Suprapubic skin (tissue), 4 donors: Measurements from ENCODE around the gene EVX1. TPM values are rescaled to one million over a fixed set of nuclear protein-coding genes. Genes with fewer than 3 reads are reported as not detected.

Source experiments
- DNase-seq, 2 donors: peaks; one replicate each; pipeline ENCODE4 v3.0.0-alpha.2; 2019; ENCODE audit warnings: low spot score in 2 of 2
- H3K27ac ChIP-seq: fragments of 200-600 bp; sonication (generic); one replicate; pipeline ENCODE4 v1.5.1; 2019
- H3K27me3 ChIP-seq: fragments of 200-600 bp; sonication (generic); one replicate; pipeline ENCODE4 v1.5.1; 2019
- H3K36me3 ChIP-seq: fragments of 200-600 bp; sonication (generic); one replicate; pipeline ENCODE4 v1.5.1; 2019
- H3K4me1 ChIP-seq: fragments of 200-600 bp; sonication (generic); one replicate; pipeline ENCODE4 v1.5.1; 2019
- H3K4me3 ChIP-seq: fragments of 200-600 bp; sonication (generic); one replicate; pipeline ENCODE4 v1.5.1; 2019; ENCODE audit warnings: mild to moderate bottlenecking
- H3K9me3 ChIP-seq: fragments of 200-600 bp; sonication (generic); one replicate; pipeline ENCODE4 v1.5.1; 2019
- EP300 ChIP-seq: sonication (generic); formaldehyde crosslinking; IDR thresholded peaks from one replicate; pipeline ENCODE4 v1.6.1; 2017; ENCODE audit warnings: antibody characterized with exemption
- POLR2A ChIP-seq, 2 donors: fragments of 450-650 bp; IDR thresholded peaks; one replicate each; pipeline ENCODE4 v1.6.1; 2017; ENCODE audit warnings: antibody characterized with exemption in 2 of 2, mild to moderate bottlenecking in 2 of 2, moderate library complexity in 2 of 2
- POLR2AphosphoS5 ChIP-seq, 3 donors: sonication (generic); formaldehyde crosslinking; IDR thresholded peaks; one replicate each; pipeline ENCODE4 v1.6.1; 2017; ENCODE audit warnings: antibody characterized with exemption in 3 of 3
- whole genome bisulfite sequencing: methylation state at CpG from one replicate; pipeline ENCODE4 v1.1.5; 2018; 5-methylcytosine and 5-hydroxymethylcytosine counted together
- total RNA-seq, 4 donors: library from RNA; depleted of rRNA; stranded (reverse); fragments of >200 nt; gene quantifications; one replicate each; pipeline ENCODE4 v1.1.0, GENCODE V29; 2016
- TF ChIP-seq, protein P1 (sequence below), 2 donors: fragments of 200-600 bp in 1 of 2; fragments of 450-650 bp in 1 of 2; sonication (generic) in 1 of 2; IDR thresholded peaks; one replicate each; pipeline ENCODE4 v1.5.1; 2016 to 2019; ENCODE audit warnings: antibody characterized with exemption in 2 of 2, mild to moderate bottlenecking in 1 of 2, moderate library complexity in 1 of 2

EVX1 gene
- total RNA-seq, 4 donors from 2014 or later, result not detected

DNA sequence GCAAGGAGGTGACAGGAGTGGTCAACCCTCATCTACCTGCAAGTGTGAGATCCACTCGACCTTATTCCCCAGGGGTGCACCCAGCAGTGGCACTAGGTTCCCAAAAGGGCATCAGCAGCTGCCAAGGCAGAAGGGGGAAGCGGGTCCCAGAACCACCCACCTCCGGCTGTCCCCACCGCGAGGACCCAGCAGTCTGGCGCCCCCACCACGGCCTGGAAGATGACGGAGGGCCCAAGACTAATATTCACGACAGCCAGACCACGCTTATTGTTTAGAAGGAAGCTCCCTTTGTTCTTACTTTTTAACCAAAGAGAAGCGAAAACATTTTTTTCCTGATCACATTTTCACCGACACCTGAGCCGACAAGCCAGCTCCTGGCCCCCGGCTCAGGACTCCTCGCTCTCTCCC is 3.6 kb upstream of the EVX1 start:
- TF ChIP-seq POLR2A (IDR thresholded peaks at IDR 0.05) (no peak), POLR2AphosphoS5 (IDR thresholded peaks at IDR 0.05) (no peak), EP300 (no peak)
- TF ChIP-seq, protein P1, sequence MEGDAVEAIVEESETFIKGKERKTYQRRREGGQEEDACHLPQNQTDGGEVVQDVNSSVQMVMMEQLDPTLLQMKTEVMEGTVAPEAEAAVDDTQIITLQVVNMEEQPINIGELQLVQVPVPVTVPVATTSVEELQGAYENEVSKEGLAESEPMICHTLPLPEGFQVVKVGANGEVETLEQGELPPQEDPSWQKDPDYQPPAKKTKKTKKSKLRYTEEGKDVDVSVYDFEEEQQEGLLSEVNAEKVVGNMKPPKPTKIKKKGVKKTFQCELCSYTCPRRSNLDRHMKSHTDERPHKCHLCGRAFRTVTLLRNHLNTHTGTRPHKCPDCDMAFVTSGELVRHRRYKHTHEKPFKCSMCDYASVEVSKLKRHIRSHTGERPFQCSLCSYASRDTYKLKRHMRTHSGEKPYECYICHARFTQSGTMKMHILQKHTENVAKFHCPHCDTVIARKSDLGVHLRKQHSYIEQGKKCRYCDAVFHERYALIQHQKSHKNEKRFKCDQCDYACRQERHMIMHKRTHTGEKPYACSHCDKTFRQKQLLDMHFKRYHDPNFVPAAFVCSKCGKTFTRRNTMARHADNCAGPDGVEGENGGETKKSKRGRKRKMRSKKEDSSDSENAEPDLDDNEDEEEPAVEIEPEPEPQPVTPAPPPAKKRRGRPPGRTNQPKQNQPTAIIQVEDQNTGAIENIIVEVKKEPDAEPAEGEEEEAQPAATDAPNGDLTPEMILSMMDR (IDR thresholded peaks at IDR 0.05), result no peak

DNA sequence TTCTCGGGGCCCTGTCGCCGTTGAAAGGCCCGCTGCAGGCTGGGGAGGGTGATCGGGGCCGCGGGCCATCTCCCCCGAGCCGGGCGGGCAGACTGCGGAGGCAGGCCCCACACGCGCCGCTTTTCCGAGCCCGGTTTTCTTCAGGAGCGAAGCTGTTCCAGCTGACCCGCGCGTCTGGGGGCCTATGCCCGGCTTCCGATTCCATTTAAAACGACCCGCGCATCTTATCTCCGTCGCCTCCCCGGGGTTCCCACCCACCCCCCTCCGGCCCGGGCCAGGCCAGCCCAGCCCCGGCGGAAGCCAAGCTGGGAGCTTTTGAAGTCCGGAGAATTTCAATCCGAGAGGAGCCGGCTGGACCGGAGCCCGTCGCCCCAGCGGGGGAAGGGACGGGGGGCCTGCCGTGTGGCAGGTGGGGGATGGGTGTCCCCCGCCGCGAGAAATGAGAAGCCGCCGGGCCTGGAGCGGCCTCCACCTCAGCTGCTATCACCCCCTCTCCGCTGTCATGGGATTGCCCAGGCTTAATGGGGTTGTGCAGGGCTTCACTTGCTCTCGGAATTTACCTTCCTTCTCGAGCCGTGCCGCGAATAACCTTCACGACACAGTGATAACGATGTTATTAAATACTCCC is 3.1 kb upstream of the EVX1 start:
- 14% methylated on average over 44 of the region's 55 CpGs for WGBS

More for the DNA sequence above, 3.6 kb upstream of the EVX1 start:
- WGBS, result 54% methylated on average over 12 of the region's 15 CpGs
- Histone ChIP-seq H3K36me3 (no peaks in the 10 kb centered on the region), H3K9me3 (no peaks in the 10 kb centered on the region), H3K27ac (no peak overlapping the region), H3K4me1 (peaks cover 39% of the 10 kb centered on the region), H3K27me3 (peaks cover 99% of the 10 kb centered on the region), H3K4me3 (peak overlapping the region; percentile 29)
- DNase-seq, result no peak

DNA sequence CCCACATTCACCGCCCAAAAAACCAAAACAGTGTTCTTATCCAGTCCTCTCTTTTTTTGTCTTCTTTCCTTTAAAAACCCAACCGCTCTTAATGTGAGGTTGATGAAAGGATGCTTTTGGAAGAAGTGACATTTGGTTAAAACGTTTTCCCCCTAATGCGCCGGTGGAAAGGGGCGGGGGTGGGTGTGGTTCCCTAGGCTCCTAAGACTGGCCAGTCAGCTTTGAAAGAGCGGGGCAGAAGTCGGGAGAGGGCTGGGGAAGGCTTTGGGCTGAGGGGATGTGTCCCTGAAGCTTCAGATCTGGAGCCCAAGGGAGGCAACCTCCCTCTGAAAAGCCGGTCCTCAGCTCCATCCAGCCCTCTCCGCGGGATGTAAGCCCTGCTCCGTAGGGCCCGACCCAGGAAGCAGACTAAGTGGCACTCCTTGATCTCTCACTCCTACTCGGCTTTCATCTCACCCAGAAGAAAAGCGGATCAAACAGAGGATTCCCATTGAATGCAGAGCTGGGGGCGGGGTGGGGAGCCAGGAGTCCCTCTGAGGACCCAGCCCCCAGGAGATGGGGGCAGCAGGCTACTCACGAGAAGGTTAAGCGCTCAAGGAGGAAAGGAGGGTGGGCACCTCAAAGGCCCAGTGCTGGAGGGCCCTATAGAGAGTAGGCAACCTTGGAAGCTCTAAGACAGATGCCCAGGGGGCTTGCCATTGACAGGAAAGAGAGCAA is 2.4 kb upstream of the EVX1 start:
- H3K4me1 ChIP-seq, result peaks cover 44% of the 10 kb centered on the region
- H3K36me3 ChIP-seq, result no peaks in the 10 kb centered on the region
- no peaks in the 10 kb centered on the region for H3K9me3 ChIP-seq
- 15% methylated on average over 16 of the region's 18 CpGs for WGBS
- TF ChIP-seq POLR2A (IDR thresholded peaks at IDR 0.05), result no peak
- TF ChIP-seq POLR2AphosphoS5 (IDR thresholded peaks at IDR 0.05), result no peak
- TF ChIP-seq, protein P1 (IDR thresholded peaks at IDR 0.05), result no peak
- TF ChIP-seq EP300, result no peak
- no peak for DNase-seq
- H3K4me3 ChIP-seq, result no peak overlapping the region
- H3K27ac ChIP-seq, result no peak overlapping the region
- peaks cover 99% of the 10 kb centered on the region for H3K27me3 ChIP-seq

More for the DNA sequence above, 3.1 kb upstream of the EVX1 start:
- H3K27ac ChIP-seq, result no peak overlapping the region
- H3K27me3 ChIP-seq, result peaks cover 99% of the 10 kb centered on the region
- TF ChIP-seq POLR2AphosphoS5 (IDR thresholded peaks at IDR 0.05) (no peak), EP300 (no peak), POLR2A (IDR thresholded peaks at IDR 0.05) (no peak)
- TF ChIP-seq, protein P1 (IDR thresholded peaks at IDR 0.05), result no peak
- H3K4me3 ChIP-seq, result peak overlapping the region; percentile 29
- H3K9me3 ChIP-seq, result no peaks in the 10 kb centered on the region
- DNase-seq, result no peak
- peaks cover 39% of the 10 kb centered on the region for H3K4me1 ChIP-seq
- no peaks in the 10 kb centered on the region for H3K36me3 ChIP-seq

DNA sequence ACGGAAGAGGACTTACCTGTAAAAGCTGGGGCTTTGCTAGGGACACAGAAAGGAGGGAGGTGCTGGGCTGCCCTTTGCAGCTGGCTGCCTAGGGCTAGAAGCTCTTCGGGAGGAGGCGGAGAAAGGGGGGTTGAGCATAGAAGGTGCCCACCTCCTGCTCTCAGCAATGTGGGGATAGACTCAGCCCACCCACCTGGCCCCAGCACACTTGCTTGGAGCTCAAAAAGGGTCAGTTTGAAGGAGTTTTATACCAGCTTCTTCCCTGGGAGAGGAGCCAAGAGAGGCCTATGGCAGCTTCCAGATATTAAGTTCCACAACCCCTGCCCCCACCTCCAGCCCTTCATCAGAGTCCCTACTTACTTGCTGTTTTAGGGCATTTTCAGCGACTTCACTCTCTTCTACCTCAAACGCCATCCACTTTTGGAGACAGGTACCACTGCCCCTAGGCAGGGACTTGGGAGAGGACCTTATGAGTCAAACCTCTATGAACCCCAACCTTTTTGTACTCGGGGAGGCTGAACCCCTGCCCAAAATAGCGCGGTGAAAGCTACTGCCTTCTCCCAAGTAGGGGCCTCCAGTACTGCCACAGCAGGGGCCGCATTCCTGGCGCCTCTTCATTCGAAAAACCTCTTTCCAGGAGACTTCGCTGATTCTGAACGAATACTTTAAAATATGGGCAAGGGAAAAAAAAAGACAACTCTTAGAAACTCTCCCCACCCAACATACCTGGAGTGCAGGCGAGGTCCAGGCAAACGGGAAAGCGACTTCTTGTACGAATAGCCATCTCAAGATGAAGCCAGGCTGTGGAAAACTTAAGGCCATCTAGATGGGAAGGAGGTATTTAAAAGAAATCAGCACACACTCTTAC is 1.2 kb upstream of the EVX1 start:
- 27% methylated on average over 17 of the region's 17 CpGs for WGBS
- Histone ChIP-seq H3K27ac (no peak overlapping the region), H3K36me3 (no peaks in the 10 kb centered on the region), H3K9me3 (no peaks in the 10 kb centered on the region), H3K4me1 (peaks cover 46% of the 10 kb centered on the region), H3K27me3 (peaks cover 99% of the 10 kb centered on the region), H3K4me3 (no peak overlapping the region)
- TF ChIP-seq EP300 (no peak), POLR2AphosphoS5 (IDR thresholded peaks at IDR 0.05) (no peak), POLR2A (IDR thresholded peaks at IDR 0.05) (no peak)
- TF ChIP-seq, protein P1 (IDR thresholded peaks at IDR 0.05), result no peak
- DNase-seq, result no peak
